Embryonic facial prominence (tissue), 1 donor: Measurements from ENCODE around the gene ANKAR.
"Not testable (repeated sequence)": the region's sequence is repeated elsewhere in the genome, so short reads cannot be mapped to it uniquely, and the experiment has no call there.

Source experiments
- DNase-seq: peaks from one replicate; pipeline ENCODE4 v3.0.0-alpha.2; 2016; ENCODE audit errors: extremely low spot score

Gene ANKAR

DNA sequence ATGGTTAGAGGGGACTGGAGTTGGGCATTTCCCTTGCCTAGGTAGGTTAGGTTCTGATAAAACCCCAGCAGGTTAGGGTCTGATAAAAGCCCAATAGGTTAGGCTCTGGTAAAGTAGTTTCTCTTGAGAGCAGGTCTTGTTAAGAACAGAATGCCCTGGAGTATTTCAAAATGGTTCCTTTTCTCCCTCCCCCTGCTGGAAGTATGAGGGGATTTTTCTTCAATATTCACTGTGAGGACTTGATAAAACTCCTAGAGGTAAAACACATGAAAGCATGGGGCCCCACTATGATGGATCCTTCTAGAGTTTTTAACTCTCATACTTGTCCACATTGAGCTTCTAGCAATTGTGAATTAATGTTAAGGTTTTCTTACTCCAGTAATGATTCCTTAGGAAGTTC is 27.6 kb downstream of the ANKAR start:
- DNase-seq: no peak

GRCh38 chr2:189709501-189710221 is 35.2 kb downstream of the ANKAR start:
- DNase-seq: no peak

DNA sequence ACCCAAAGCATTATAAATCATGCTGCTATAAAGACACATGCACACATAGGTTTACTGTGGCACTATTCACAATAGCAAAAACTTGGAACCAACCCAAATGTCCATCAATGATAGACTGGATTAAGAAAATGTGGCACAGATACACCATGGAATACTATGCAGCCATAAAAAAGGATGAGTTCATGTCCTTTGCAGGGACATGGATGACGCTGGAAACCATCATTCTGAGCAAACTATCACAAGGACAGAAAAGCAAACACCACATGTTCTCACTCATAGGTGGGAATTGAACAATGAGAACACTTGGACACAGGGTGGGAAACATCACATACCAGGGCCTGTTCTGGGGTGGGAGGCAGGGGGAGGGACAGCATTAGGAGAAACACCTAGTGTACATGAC is 43.1 kb downstream of the ANKAR start:
- DNase-seq: not testable (repeated sequence)

DNA sequence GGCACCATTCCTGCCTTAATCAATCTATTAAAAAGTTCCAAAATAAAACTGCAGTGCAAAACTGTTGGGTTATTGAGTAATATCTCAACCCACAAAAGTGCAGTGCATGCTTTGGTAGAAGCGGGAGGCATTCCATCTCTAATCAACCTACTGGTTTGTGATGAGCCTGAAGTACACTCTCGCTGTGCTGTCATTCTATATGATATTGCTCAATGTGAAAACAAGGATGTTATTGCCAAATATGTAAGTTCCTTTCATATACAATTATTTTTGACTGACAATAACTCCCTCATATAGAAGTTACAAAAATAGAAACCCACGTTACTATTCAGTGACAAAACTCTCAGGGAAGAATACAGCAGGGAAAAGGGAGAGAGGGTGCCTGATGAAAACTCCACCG is 45.1 kb downstream of the ANKAR start:
- no peak for DNase-seq

DNA sequence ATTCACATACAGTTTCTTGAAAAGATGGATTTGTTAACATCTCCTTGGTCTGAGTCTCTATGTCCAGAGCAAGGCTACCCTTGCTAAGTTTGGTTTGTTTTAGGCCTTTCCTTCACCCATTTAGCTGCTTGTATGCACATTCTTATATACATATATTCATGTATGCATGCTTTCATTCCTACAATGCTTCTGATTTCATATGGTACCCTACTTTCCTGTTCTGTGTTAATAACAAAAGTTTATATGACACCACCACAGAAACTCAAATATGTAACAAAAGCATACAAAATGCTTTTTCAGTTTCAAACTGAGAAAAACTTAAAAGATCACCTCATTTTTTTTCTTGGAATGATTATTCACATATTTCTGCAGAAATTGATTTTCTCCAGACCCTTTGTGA is 48.7 kb downstream of the ANKAR start:
- no peak for DNase-seq
